K562 (cell line): ENCODE data around the gene CLTB. TPM values are rescaled to one million over a fixed set of nuclear protein-coding genes. Genes with fewer than 3 reads are reported as not detected.
A peak's percentile ranks its signal among the peaks of the same experiment; 100 is the strongest.

Source experiments
- CREM ChIP-seq: IDR thresholded peaks from 2 replicates; pipeline ENCODE4 v1.6.1; 2014; ENCODE audit warnings: antibody characterized with exemption, low read depth
- DIDO1 ChIP-seq: fragments of 450-650 bp; IDR thresholded peaks from 2 replicates; pipeline ENCODE4 v1.6.1; 2016; ENCODE audit warnings: low read depth, missing biosample characterization, missing genetic modification characterization
- RNF2 ChIP-seq: sonication (generic); IDR thresholded peaks from 2 replicates; pipeline ENCODE4 v1.6.1; 2016
- TCF3 ChIP-seq: sonication (generic); formaldehyde crosslinking; IDR thresholded peaks from 2 replicates; pipeline ENCODE4 v1.4.0; 2020; ENCODE audit warnings: mild to moderate bottlenecking, missing genetic modification reagents
- VEZF1 ChIP-seq: fragments of 200-800 bp; sonication (Bioruptor generic); IDR thresholded peaks from 2 replicates; pipeline ENCODE4 v1.6.1; 2017; ENCODE audit warnings: missing genetic modification characterization, missing compliant biosample characterization
- polyA plus RNA-seq, 8 experiments: library from polyadenylated mRNA; depleted of rRNA in 4 of 8; stranded (reverse) in 5 of 8; unstranded in 3 of 8; fragments of >200 nt; fragmentation: Nextera tagmentation in 2 of 8; fragmentation: Illumina TruSeq in 1 of 8; extraction: Ambion mirVana in 2 of 8; extraction: Trizol in 1 of 8; gene quantifications; 2 replicates each; pipeline versions ENCODE4 v1.2.1 to v1.2.3, GENCODE V29; 2011 to 2014; ENCODE audit warnings: inconsistent platforms in 1 of 8, missing spikeins in 1 of 8
- total RNA-seq, 7 experiments: library from RNA; depleted of rRNA in 6 of 7; stranded (reverse); fragments of >200 nt in 6 of 7; fragmentation: Illumina TruSeq in 2 of 7; extraction: Trizol in 2 of 7; gene quantifications; 2 replicates each; pipeline versions ENCODE4 v1.2.1 to v1.2.3, GENCODE V29; 2011 to 2021; ENCODE audit warnings: low replicate concordance in 1 of 7
- TF ChIP-seq, protein P1 (sequence below), 3 experiments: fragments of 200-800 bp in 1 of 3; fragments of 250-450 bp in 1 of 3; fragments of 450-650 bp in 1 of 3; sonication (Bioruptor Pico) in 1 of 3; sonication (Bioruptor generic) in 1 of 3; formaldehyde crosslinking in 1 of 3; IDR thresholded peaks; 2 replicates each; pipeline versions ENCODE4 v1.6.1 to v1.8.0; 2016 to 2022; ENCODE audit warnings: mild to moderate bottlenecking in 2 of 3, missing genetic modification characterization in 2 of 3, missing compliant biosample characterization in 1 of 3, moderate library complexity in 1 of 3
- TF ChIP-seq, protein P2 (sequence below): sonication (generic); formaldehyde crosslinking; IDR thresholded peaks from 2 replicates; pipeline ENCODE4 v1.8.1; 2023; ENCODE audit warnings: mild to moderate bottlenecking, missing genetic modification reagents
- TF ChIP-seq, protein P3 (sequence below): fragments of 450-650 bp; IDR thresholded peaks from 2 replicates; pipeline ENCODE4 v1.6.1; 2016; ENCODE audit warnings: borderline replicate concordance
- TF ChIP-seq, protein P4 (sequence below), 2 experiments: fragments of 450-650 bp; IDR thresholded peaks; 2 replicates each; pipeline ENCODE4 v1.6.1; 2018; ENCODE audit warnings: mild to moderate bottlenecking in 2 of 2, low read depth in 1 of 2; ENCODE audit not compliant: partially characterized antibody in 2 of 2

CLTB gene
- total and polyA plus RNA-seq, 9 of the 15 experiments (the other 6 are each of a cell fraction or from before 2014, with no cell fraction given): 1.8 to 117 (median 39.0) TPM

DNA sequence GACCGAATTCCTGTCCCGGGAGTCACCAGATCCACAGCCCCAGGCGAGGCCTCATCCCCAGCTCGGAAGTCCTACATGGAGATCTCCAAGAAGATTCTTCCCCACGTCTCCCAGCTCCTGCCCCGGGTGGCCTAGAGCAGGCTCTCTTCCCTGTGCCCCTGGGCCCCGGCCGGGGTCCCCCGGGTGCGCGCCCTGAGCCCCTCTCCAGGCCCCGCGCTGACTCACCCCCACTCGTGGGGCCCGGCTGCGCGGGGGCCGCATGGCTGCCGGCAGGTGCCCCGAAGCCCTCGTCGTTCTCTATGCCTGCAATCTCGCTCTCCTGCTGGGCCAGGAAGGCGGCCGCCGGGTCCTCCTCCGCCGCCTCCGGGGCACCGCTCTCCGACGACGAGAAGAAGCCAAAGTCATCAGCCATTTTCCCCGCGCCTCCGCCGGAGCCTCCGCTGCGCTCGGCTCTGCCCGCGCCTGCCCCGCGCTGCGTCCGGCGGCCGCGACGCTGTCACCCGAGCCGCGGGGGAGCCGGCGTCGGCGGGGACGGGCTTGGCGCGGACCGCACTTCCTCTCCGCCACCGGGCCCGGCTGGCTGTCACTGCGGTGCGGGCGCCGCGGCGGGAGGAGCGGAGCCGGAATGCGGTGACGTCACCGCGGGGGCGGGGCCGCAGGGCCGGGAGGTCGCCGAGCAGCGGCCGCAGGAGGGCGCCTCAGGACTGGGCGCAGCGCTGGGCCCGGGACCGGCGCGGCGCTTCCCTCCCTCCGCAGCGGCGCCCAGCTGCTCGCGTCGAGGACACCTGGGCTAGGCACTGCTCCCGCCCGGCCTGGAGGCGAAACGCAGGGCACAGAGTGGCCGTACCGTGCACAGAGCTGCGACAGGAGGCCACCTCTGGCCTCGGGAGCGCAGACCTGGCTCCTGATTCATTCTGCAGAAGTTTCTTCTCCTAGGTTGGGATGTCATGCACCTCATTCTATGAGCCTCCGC is at the start of gene CLTB (continued):
- TF ChIP-seq, protein P1, sequence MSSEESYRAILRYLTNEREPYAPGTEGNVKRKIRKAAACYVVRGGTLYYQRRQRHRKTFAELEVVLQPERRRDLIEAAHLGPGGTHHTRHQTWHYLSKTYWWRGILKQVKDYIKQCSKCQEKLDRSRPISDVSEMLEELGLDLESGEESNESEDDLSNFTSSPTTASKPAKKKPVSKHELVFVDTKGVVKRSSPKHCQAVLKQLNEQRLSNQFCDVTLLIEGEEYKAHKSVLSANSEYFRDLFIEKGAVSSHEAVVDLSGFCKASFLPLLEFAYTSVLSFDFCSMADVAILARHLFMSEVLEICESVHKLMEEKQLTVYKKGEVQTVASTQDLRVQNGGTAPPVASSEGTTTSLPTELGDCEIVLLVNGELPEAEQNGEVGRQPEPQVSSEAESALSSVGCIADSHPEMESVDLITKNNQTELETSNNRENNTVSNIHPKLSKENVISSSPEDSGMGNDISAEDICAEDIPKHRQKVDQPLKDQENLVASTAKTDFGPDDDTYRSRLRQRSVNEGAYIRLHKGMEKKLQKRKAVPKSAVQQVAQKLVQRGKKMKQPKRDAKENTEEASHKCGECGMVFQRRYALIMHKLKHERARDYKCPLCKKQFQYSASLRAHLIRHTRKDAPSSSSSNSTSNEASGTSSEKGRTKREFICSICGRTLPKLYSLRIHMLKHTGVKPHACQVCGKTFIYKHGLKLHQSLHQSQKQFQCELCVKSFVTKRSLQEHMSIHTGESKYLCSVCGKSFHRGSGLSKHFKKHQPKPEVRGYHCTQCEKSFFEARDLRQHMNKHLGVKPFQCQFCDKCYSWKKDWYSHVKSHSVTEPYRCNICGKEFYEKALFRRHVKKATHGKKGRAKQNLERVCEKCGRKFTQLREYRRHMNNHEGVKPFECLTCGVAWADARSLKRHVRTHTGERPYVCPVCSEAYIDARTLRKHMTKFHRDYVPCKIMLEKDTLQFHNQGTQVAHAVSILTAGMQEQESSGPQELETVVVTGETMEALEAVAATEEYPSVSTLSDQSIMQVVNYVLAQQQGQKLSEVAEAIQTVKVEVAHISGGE (CRISPR knock-in tag; IDR thresholded peaks at IDR 0.05): peak in 2 of 3 experiments; percentile 62 to 82; a peak in 4 of 6 replicates
- TF ChIP-seq RNF2 (no peak), DIDO1 (tag) (no peak), VEZF1 (CRISPR knock-in tag) (peak; percentile 78), CREM (peak; percentile 95), TCF3 (0 out of 2 replicates have a peak, but pooled peaks have one; percentile 28)
- TF ChIP-seq, protein P2, sequence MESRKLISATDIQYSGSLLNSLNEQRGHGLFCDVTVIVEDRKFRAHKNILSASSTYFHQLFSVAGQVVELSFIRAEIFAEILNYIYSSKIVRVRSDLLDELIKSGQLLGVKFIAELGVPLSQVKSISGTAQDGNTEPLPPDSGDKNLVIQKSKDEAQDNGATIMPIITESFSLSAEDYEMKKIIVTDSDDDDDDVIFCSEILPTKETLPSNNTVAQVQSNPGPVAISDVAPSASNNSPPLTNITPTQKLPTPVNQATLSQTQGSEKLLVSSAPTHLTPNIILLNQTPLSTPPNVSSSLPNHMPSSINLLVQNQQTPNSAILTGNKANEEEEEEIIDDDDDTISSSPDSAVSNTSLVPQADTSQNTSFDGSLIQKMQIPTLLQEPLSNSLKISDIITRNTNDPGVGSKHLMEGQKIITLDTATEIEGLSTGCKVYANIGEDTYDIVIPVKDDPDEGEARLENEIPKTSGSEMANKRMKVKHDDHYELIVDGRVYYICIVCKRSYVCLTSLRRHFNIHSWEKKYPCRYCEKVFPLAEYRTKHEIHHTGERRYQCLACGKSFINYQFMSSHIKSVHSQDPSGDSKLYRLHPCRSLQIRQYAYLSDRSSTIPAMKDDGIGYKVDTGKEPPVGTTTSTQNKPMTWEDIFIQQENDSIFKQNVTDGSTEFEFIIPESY: peak; percentile 70
- TF ChIP-seq, protein P3, sequence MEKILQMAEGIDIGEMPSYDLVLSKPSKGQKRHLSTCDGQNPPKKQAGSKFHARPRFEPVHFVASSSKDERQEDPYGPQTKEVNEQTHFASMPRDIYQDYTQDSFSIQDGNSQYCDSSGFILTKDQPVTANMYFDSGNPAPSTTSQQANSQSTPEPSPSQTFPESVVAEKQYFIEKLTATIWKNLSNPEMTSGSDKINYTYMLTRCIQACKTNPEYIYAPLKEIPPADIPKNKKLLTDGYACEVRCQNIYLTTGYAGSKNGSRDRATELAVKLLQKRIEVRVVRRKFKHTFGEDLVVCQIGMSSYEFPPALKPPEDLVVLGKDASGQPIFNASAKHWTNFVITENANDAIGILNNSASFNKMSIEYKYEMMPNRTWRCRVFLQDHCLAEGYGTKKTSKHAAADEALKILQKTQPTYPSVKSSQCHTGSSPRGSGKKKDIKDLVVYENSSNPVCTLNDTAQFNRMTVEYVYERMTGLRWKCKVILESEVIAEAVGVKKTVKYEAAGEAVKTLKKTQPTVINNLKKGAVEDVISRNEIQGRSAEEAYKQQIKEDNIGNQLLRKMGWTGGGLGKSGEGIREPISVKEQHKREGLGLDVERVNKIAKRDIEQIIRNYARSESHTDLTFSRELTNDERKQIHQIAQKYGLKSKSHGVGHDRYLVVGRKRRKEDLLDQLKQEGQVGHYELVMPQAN: no peak
- TF ChIP-seq, protein P4, sequence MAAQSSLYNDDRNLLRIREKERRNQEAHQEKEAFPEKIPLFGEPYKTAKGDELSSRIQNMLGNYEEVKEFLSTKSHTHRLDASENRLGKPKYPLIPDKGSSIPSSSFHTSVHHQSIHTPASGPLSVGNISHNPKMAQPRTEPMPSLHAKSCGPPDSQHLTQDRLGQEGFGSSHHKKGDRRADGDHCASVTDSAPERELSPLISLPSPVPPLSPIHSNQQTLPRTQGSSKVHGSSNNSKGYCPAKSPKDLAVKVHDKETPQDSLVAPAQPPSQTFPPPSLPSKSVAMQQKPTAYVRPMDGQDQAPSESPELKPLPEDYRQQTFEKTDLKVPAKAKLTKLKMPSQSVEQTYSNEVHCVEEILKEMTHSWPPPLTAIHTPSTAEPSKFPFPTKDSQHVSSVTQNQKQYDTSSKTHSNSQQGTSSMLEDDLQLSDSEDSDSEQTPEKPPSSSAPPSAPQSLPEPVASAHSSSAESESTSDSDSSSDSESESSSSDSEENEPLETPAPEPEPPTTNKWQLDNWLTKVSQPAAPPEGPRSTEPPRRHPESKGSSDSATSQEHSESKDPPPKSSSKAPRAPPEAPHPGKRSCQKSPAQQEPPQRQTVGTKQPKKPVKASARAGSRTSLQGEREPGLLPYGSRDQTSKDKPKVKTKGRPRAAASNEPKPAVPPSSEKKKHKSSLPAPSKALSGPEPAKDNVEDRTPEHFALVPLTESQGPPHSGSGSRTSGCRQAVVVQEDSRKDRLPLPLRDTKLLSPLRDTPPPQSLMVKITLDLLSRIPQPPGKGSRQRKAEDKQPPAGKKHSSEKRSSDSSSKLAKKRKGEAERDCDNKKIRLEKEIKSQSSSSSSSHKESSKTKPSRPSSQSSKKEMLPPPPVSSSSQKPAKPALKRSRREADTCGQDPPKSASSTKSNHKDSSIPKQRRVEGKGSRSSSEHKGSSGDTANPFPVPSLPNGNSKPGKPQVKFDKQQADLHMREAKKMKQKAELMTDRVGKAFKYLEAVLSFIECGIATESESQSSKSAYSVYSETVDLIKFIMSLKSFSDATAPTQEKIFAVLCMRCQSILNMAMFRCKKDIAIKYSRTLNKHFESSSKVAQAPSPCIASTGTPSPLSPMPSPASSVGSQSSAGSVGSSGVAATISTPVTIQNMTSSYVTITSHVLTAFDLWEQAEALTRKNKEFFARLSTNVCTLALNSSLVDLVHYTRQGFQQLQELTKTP (IDR thresholded peaks at IDR 0.05; ENCODE audit: low read depth in 1 of 2, partially characterized antibody in 2 of 2): no peak
